DOHH2 (cell line): Measurements from ENCODE around the gene MFN2.

Source experiments
- CTCF ChIP-seq: fragments of 200-600 bp; sonication (generic); IDR thresholded peaks from one replicate; pipeline ENCODE4 v1.5.1; 2014; ENCODE audit warnings: antibody characterized with exemption, mild to moderate bottlenecking, low read depth, low read length; ENCODE audit not compliant: poor library complexity, severe bottlenecking
- EZH2phosphoT487 ChIP-seq: fragments of 200-600 bp; sonication (generic); IDR thresholded peaks from 2 replicates; pipeline ENCODE4 v1.6.1; 2017; ENCODE audit warnings: borderline replicate concordance, mild to moderate bottlenecking, antibody characterized with exemption, low read length, moderate library complexity, mixed read lengths

DNA sequence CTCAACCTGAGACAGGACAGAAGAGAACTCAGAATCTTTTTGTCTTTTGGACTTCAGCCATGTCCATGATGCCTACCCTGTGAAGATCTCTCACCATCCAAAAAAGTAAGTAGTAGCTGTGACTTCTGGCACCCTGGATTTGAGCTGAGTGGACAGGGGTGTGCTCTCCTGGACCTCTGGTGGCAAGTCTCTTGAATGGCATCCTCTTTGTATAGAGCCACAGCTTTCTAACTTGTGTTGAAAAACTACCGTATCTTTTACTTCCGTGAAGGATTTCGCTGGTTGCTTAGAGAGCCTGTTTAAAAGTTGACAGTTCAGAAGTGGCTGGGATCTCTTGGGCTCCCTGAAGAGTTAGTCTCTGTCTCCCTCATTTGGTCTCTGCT is 1.8 kb downstream of the MFN2 start:
- TF ChIP-seq CTCF (peak; percentile 39), EZH2phosphoT487 (no peak)
